GM06990 (cell line): ENCODE measurements around the gene CCT3.
"Not testable (repeated sequence)": the region's sequence is repeated elsewhere in the genome, so short reads cannot be mapped to it uniquely, and the experiment has no call there.

ENCODE experiments used
- DNase-seq: peaks from one replicate; pipeline ENCODE4 v3.0.0-alpha.2; 2011; ENCODE audit not compliant: insufficient read length; ENCODE audit errors: extremely low read depth
- H3K27me3 ChIP-seq: replicated peaks from 2 replicates; pipeline ENCODE4 v1.6.0; 2011; ENCODE audit warnings: low read length; ENCODE audit not compliant: control insufficient read depth, insufficient read depth
- H3K36me3 ChIP-seq: 2 replicates; pipeline ENCODE4 v1.5.1; 2011; ENCODE audit warnings: low read length; ENCODE audit not compliant: control insufficient read depth, insufficient read depth
- H3K4me3 ChIP-seq: replicated peaks from 2 replicates; pipeline ENCODE4 v1.5.1; 2011; ENCODE audit warnings: low read depth, mild to moderate bottlenecking, control low read depth, low read length
- TF ChIP-seq, protein P1 (sequence below): IDR thresholded peaks from 2 replicates; pipeline ENCODE4 v1.5.1; 2011; ENCODE audit warnings: low read length, control low read depth, mild to moderate bottlenecking, inconsistent platforms; ENCODE audit not compliant: insufficient read depth, poor library complexity, severe bottlenecking

The CCT3 gene

DNA sequence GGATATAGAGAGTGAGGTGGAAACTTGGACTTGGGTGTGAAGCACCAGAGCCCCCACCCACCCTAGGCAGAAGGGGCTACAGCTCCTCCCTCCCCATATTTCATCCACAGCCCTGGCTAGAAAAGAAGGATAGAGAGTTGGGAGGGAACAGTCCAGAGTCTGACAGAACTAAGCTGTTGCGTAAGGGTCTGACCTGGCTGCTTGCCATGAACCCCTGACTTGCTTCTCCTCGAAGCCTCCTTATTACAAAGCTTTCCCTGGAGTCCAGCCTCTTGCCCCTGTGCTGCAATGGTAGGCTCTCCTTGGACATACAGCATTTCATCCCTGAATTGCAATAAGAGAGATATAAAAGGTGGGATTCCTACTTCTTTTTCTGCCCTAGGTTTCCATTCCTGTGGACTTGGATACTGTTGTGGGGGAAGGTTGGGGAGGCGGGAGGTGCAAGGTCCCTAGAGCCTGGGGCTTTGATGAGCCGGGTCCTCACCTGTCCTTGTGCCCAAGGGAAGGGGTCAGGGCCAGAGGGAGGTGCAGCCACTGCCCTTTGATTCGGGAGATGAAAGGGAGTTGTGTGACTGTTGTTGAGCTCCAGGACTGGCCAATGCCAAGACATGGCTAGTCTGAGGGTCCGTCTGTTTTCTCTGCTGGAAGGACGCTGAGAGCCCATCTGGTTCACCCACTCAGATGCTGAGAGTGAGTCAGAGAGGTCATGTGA is 33.6 kb upstream of the CCT3 start:
- no peak overlapping the region for H3K4me3 ChIP-seq
- H3K27me3 ChIP-seq: no peaks in the 10 kb centered on the region; the same call in none of the 2 replicates
- TF ChIP-seq, protein P1, sequence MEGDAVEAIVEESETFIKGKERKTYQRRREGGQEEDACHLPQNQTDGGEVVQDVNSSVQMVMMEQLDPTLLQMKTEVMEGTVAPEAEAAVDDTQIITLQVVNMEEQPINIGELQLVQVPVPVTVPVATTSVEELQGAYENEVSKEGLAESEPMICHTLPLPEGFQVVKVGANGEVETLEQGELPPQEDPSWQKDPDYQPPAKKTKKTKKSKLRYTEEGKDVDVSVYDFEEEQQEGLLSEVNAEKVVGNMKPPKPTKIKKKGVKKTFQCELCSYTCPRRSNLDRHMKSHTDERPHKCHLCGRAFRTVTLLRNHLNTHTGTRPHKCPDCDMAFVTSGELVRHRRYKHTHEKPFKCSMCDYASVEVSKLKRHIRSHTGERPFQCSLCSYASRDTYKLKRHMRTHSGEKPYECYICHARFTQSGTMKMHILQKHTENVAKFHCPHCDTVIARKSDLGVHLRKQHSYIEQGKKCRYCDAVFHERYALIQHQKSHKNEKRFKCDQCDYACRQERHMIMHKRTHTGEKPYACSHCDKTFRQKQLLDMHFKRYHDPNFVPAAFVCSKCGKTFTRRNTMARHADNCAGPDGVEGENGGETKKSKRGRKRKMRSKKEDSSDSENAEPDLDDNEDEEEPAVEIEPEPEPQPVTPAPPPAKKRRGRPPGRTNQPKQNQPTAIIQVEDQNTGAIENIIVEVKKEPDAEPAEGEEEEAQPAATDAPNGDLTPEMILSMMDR: no peak
- no peak for DNase-seq
- H3K36me3 ChIP-seq: no peaks in the 10 kb centered on the region

DNA sequence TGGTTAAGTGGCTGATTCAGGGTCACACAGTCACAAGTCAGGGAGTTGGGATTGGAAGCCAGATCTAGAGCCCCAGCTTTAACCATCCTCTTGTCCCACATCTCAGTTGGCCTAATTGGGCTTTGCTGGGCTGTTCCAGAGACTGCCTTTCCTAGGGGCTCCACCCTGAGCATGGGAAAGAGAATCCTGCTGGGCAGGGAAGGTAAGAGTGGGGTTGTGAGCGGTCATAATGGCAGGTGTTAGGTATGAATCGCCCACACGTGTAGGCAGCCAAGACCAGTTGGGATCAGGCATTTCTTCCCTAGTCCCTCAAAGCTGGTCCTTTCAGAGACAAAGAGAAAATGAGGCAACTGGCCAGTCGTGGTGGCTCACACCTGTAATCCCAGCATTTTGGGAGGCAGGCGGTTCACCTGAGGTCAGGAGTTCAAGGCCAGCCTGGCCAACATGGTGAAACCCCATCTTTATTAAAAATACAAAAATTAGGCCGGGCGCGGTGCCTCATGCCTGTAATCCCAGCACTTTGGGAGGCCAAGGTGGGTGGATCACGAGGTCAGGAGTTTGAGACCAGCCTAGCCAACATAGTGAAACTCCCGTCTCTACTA is 31.7 kb upstream of the CCT3 start:
- not testable (repeated sequence) for H3K4me3 ChIP-seq, H3K27me3 ChIP-seq, H3K36me3 ChIP-seq, DNase-seq

DNA sequence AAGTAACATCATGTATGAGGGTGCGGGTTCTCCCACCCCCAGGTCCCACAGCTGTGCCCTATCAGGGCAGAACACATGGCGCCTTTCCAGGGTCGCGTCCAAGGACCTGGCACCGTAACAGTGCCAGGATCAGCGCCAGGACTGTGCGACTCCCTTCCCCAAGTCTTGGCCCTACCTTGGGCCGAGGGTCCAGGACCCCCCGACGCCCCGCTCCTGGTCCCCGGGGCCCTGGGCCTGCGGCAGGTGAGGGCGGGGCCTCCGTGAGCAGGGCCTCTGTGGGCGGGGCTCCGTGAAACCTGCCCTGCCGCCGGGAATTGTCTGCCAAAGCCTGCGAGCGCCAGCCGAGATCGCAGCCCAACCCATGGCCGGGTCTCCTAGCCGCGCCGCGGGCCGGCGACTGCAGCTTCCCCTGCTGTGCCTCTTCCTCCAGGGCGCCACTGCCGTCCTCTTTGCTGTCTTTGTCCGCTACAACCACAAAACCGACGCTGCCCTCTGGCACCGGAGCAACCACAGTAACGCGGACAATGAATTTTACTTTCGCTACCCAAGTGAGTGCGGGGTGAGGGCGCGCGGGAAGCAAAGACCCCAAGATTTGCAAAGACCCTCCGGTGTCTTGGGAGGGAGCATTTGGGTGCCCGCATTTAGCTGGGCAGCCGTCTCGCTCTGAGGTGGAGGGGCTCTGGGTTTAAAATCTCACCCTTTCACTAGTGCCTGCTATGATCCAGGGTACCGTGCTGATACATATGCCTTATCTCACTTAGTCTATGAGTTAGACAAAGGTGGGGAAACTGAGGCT is 31.0 kb upstream of the CCT3 start, which contains the start of gene RHBG:
RHBG (plus strand) TSS at position 323 of the 796 bp plus-strand sequence; CDS start at position 362, 39 bp downstream.
- Histone ChIP-seq H3K4me3 (no peak within 1 kb of the TSS), H3K36me3 (no peaks in the 10 kb centered on the region), H3K27me3 (no peaks in the 10 kb centered on the region; the same call in none of the 2 replicates)
- TF ChIP-seq, protein P1: no peak
- DNase-seq: no peak

DNA sequence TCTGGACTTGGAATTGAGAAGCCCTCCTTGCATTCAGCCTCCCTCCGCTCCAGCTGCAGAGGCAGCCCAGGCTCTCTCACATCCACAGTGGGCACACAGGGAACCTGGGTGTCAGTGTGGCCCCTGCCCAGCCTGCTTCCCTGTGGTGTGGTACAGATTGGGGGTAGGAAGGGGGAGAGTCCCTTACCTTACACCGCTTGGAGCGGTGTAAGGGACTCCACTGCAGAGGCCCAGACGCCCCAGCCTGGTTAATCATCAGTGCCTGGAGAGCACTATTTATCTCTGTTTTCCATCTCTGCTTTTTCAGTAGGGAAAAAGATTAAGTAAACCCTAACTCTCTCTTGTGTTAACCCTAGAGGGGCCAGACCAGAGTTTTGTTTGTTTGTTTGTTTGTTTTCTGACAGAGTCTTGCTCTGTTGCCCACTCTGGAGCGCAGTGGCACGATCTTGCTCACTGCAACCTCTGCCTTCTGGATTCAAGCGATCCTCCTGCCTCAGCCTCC is 30.1 kb upstream of the CCT3 start:
- Histone ChIP-seq H3K36me3 (no peaks in the 10 kb centered on the region), H3K27me3 (no peaks in the 10 kb centered on the region; the same call in none of the 2 replicates), H3K4me3 (no peak overlapping the region)
- TF ChIP-seq, protein P1: no peak
- DNase-seq: no peak

DNA sequence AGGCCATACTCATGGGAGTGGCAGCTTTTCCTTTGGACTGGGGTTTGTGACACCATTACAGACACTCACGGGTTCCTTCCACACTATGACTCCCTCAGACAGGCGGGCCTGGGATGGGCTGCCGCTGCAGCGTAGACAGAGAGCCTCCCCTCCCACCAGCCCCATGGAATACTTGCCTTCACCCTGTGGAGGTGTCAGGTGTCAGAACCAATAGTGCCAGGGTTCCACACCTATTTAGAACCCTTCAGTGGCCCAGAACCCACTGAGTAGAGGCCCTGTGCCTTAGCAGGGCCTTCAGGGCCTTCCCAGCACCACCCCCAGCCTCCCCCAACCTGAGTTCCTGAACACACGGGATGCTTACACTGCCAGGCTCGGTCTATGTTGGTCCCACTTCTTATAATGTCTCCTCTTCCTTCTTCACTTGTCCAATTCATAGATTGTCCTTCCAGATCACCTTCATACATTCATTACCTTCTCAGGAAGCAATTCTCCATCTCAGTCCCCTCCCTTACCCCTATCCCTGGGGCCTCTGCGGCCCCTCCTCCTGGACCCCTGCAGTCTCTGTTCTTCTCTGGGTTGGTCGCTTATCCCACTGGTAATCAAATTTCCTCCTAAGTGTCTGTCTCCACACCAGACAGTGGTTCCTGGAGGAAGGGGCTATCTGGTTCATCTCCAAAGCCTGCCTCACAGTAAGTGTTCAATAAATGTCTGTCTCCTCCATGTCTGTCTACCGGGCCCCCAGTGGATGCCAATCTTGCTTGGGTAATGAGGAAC is 29.5 kb upstream of the CCT3 start:
- no peak for DNase-seq
- TF ChIP-seq, protein P1: no peak
- Histone ChIP-seq H3K36me3 (no peaks in the 10 kb centered on the region), H3K4me3 (no peak overlapping the region), H3K27me3 (no peaks in the 10 kb centered on the region; the same call in none of the 2 replicates)
